Measurements from ENCODE around the gene HRH2.

HRH2 gene

GRCh38 chr5:175712313-175712680 is 54.4 kb downstream of the HRH2 start:
- H3K9ac ChIP-seq (ENCODE audit: low read length), result no peak overlapping the region

GRCh38 chr5:175712681-175713085 is 54.8 kb downstream of the HRH2 start:
- Histone ChIP-seq H4K20me1 (ENCODE audit: insufficient read depth, low read length) (no peaks in the 10 kb centered on the region), H3K27me3 (ENCODE audit: insufficient read depth, low read length) (peaks cover 3% of the 10 kb centered on the region; the same call in 1 of the 2 replicates), H3F3A (ENCODE audit: insufficient read depth, low read length) (no peaks in the 10 kb centered on the region), H3K27ac (ENCODE audit: low read depth, low read length, poor library complexity, severe bottlenecking) (no peak overlapping the region), H3K36me3 (ENCODE audit: insufficient read depth, low read length) (no peaks in the 10 kb centered on the region; the same call in 1 of the 2 replicates), H3K79me2 (ENCODE audit: insufficient read depth, low read length) (no peaks in the 10 kb centered on the region), H3K4me2 (ENCODE audit: low read length) (no peak overlapping the region), H3K9me2 (ENCODE audit: low read depth, low read length) (no peaks in the 10 kb centered on the region), H3K4me3 (ENCODE audit: low read depth, low read length, poor library complexity, severe bottlenecking) (no peak overlapping the region), H2AFZ (ENCODE audit: low read length) (no peak overlapping the region), H3K9ac (ENCODE audit: low read length) (no peak overlapping the region), H3K9me3 (ENCODE audit: low read length) (peaks cover 7% of the 10 kb centered on the region; the same call in 1 of the 2 replicates), H3K4me1 (ENCODE audit: insufficient read depth, low read length, severe bottlenecking) (no peaks in the 10 kb centered on the region)
- no peak for TF ChIP-seq EZH2 (IDR thresholded peaks at IDR 0.05; ENCODE audit: borderline replicate concordance, low read length)
- no peak for TF ChIP-seq CTCF (IDR thresholded peaks at IDR 0.05; ENCODE audit: low read length)

More at GRCh38 chr5:175712313-175712680, 54.4 kb downstream of the HRH2 start:
- TF ChIP-seq EZH2 (IDR thresholded peaks at IDR 0.05; ENCODE audit: borderline replicate concordance, low read length) (no peak), CTCF (IDR thresholded peaks at IDR 0.05; ENCODE audit: low read length) (no peak)
- Histone ChIP-seq H3K4me3 (ENCODE audit: low read depth, low read length, poor library complexity, severe bottlenecking) (no peak overlapping the region), H3K9me3 (ENCODE audit: low read length) (peaks cover 7% of the 10 kb centered on the region; the same call in 1 of the 2 replicates), H3K27me3 (ENCODE audit: insufficient read depth, low read length) (peaks cover 3% of the 10 kb centered on the region; the same call in 1 of the 2 replicates), H3K9me2 (ENCODE audit: low read depth, low read length) (no peaks in the 10 kb centered on the region), H3K79me2 (ENCODE audit: insufficient read depth, low read length) (no peaks in the 10 kb centered on the region), H3K4me2 (ENCODE audit: low read length) (no peak overlapping the region), H3F3A (ENCODE audit: insufficient read depth, low read length) (no peaks in the 10 kb centered on the region), H4K20me1 (ENCODE audit: insufficient read depth, low read length) (no peaks in the 10 kb centered on the region), H3K4me1 (ENCODE audit: insufficient read depth, low read length, severe bottlenecking) (no peaks in the 10 kb centered on the region), H3K36me3 (ENCODE audit: insufficient read depth, low read length) (no peaks in the 10 kb centered on the region; the same call in 1 of the 2 replicates), H3K27ac (ENCODE audit: low read depth, low read length, poor library complexity, severe bottlenecking) (no peak overlapping the region), H2AFZ (ENCODE audit: low read length) (no peak overlapping the region)

- Histone ChIP-seq H3K4me3 (ENCODE audit: low read depth, low read length, poor library complexity, severe bottlenecking) (no peak overlapping the region), H3K79me2 (ENCODE audit: insufficient read depth, low read length) (no peaks in the 10 kb centered on the region), H3K27me3 (ENCODE audit: insufficient read depth, low read length) (peaks cover 3% of the 10 kb centered on the region; the same call in 1 of the 2 replicates), H3K4me1 (ENCODE audit: insufficient read depth, low read length, severe bottlenecking) (no peaks in the 10 kb centered on the region), H3K9me2 (ENCODE audit: low read depth, low read length) (no peaks in the 10 kb centered on the region), H3K36me3 (ENCODE audit: insufficient read depth, low read length) (no peaks in the 10 kb centered on the region; the same call in 1 of the 2 replicates), H3K4me2 (ENCODE audit: low read length) (no peak overlapping the region), H3K27ac (ENCODE audit: low read depth, low read length, poor library complexity, severe bottlenecking) (no peak overlapping the region), H4K20me1 (ENCODE audit: insufficient read depth, low read length) (no peaks in the 10 kb centered on the region), H3K9me3 (ENCODE audit: low read length) (peaks cover 7% of the 10 kb centered on the region; the same call in 1 of the 2 replicates), H3K9ac (ENCODE audit: low read length) (no peak overlapping the region), H3F3A (ENCODE audit: insufficient read depth, low read length) (no peaks in the 10 kb centered on the region), H2AFZ (ENCODE audit: low read length) (no peak overlapping the region)
- no peak for TF ChIP-seq CTCF (IDR thresholded peaks at IDR 0.05; ENCODE audit: low read length)
Measured at GRCh38 chr5:175713930-175714329, 56.1 kb downstream of the HRH2 start.

All from OCI-LY1 (cell line).